H1 (cell line): ENCODE results near the gene FGFBP1. TPM values are rescaled to one million over a fixed set of nuclear protein-coding genes. Genes with fewer than 3 reads are reported as not detected.

Experiments
- CTCF ChIA-PET: fragments of 300-600 bp; sonication (Branson Sonifier 250); formaldehyde crosslinking; loops from one replicate; lab custom pipeline; 2021; ENCODE audit not compliant: partially characterized antibody; lab: Charles Lee
- POLR2A ChIA-PET: fragments of 300-600 bp; sonication (Branson Sonifier 250); formaldehyde crosslinking; loops from one replicate; lab custom pipeline; 2021; ENCODE audit warnings: inconsistent platforms; ENCODE audit not compliant: partially characterized antibody; lab: Charles Lee
- DNase-seq, 2 experiments: peaks; one replicate each; pipeline versions ENCODE4 v3.0.0 to v3.0.0-alpha.2; 2010 to 2022; ENCODE audit warnings: low spot score in 2 of 2, low read depth in 1 of 2, mixed read lengths in 1 of 2
- FAIRE-seq: peaks from 2 replicates; lab custom pipeline; 2011; peaks lifted over from hg19 to GRCh38; lab: Jason Lieb, UNC
- H2AFZ ChIP-seq: 2 replicates; pipeline ENCODE4 v1.8.1; 2012; ENCODE audit warnings: low read length, inconsistent platforms
- H2AK5ac ChIP-seq: 2 replicates; pipeline ENCODE4 v1.6.1; 2013; ENCODE audit warnings: low read depth, low read length
- H2BK120ac ChIP-seq: replicated peaks from 2 replicates; pipeline ENCODE3; 2013; ENCODE audit warnings: low read depth, low read length, inconsistent platforms
- H2BK12ac ChIP-seq: 2 replicates; pipeline ENCODE4 v1.6.1; 2013; ENCODE audit warnings: low read depth, low read length
- H2BK15ac ChIP-seq: 2 replicates; pipeline ENCODE4 v1.6.1; 2013; ENCODE audit warnings: low read length
- H2BK20ac ChIP-seq: 2 replicates; pipeline ENCODE4 v1.6.1; 2013; ENCODE audit warnings: low read length
- H2BK5ac ChIP-seq: 2 replicates; pipeline ENCODE4 v1.6.1; 2013; ENCODE audit warnings: low read depth, low read length
- H3K14ac ChIP-seq: 2 replicates; pipeline ENCODE4 v1.6.1; 2013; ENCODE audit warnings: inconsistent platforms; ENCODE audit not compliant: insufficient read length
- H3K18ac ChIP-seq: 2 replicates; pipeline ENCODE4 v1.6.1; 2013; ENCODE audit warnings: low read length; ENCODE audit errors: extremely low read depth
- H3K23ac ChIP-seq: 2 replicates; pipeline ENCODE4 v1.6.1; 2013; ENCODE audit warnings: inconsistent platforms; ENCODE audit not compliant: insufficient read length
- H3K23me2 ChIP-seq: 2 replicates; pipeline ENCODE4 v1.6.1; 2013; ENCODE audit warnings: low read depth, low read length
- H3K27ac ChIP-seq: 2 replicates; pipeline ENCODE4 v1.6.1; 2011; ENCODE audit warnings: low read depth, low read length, inconsistent platforms
- H3K27me3 ChIP-seq, 4 experiments: replicated peaks in 1 of 4; 1 replicate in 1 of 4; 2 replicates in 3 of 4; pipeline versions ENCODE4 v1.6.1 to v1.8.1; 2011 to 2013; ENCODE audit warnings: low read length in 3 of 4, mild to moderate bottlenecking in 3 of 4, inconsistent platforms in 2 of 4, mixed read lengths in 2 of 4, moderate library complexity in 1 of 4; ENCODE audit not compliant: control insufficient read depth in 3 of 4, insufficient read depth in 3 of 4; ENCODE audit errors: extremely low read depth in 1 of 4
- H3K36me3 ChIP-seq, 4 experiments: 2 replicates each; pipeline versions ENCODE4 v1.6.1 to v1.8.1; 2011 to 2013; ENCODE audit warnings: mild to moderate bottlenecking in 4 of 4, low read length in 3 of 4, moderate library complexity in 2 of 4, control low read depth in 1 of 4, inconsistent platforms in 1 of 4; ENCODE audit not compliant: insufficient read depth in 4 of 4, control insufficient read depth in 2 of 4
- H3K4ac ChIP-seq: replicated peaks from 2 replicates; pipeline ENCODE3; 2013; ENCODE audit warnings: low read length, low read depth, mixed read lengths, inconsistent platforms; ENCODE audit not compliant: insufficient read length
- H3K4me1 ChIP-seq, 4 experiments: replicated peaks in 1 of 4; 1 replicate in 1 of 4; 2 replicates in 3 of 4; pipeline versions ENCODE4 v1.6.1 to v1.8.1; 2011 to 2013; ENCODE audit warnings: low read length in 3 of 4, inconsistent platforms in 2 of 4, mixed read lengths in 1 of 4; ENCODE audit not compliant: insufficient read depth in 4 of 4, control insufficient read depth in 3 of 4
- H3K4me2 ChIP-seq, 2 experiments: 2 replicates each; pipeline versions ENCODE4 v1.6.1 to v1.8.1; 2011 to 2013; ENCODE audit warnings: low read depth in 2 of 2, low read length in 2 of 2, control low read depth in 1 of 2, inconsistent platforms in 1 of 2, mild to moderate bottlenecking in 1 of 2; ENCODE audit not compliant: insufficient read depth in 1 of 2
- H3K4me3 ChIP-seq, 4 experiments: fragments of 200-600, 300-600 bp in 1 of 4; sonication (generic), shearing (Covaris generic), sonication (Bioruptor Twin) in 1 of 4; 2 replicates each; pipeline versions ENCODE4 v1.5.1 to v1.8.1; 2011 to 2016; ENCODE audit warnings: low read length in 4 of 4, low read depth in 3 of 4, control low read depth in 2 of 4, inconsistent platforms in 2 of 4, mild to moderate bottlenecking in 2 of 4, mixed read lengths in 1 of 4, moderate library complexity in 1 of 4; ENCODE audit not compliant: insufficient read depth in 2 of 4; ENCODE audit errors: extremely low read depth in 1 of 4
- H3K56ac ChIP-seq: replicated peaks from 2 replicates; pipeline ENCODE3; 2013; ENCODE audit warnings: low read depth, mild to moderate bottlenecking, mixed read lengths, low read length, inconsistent platforms; ENCODE audit not compliant: insufficient read length
- H3K79me1 ChIP-seq: 2 replicates; pipeline ENCODE4 v1.6.1; 2013; ENCODE audit warnings: low read depth, low read length, control low read depth
- H3K79me2 ChIP-seq, 2 experiments: 2 replicates each; pipeline versions ENCODE4 v1.6.1 to v1.8.1; 2012 to 2013; ENCODE audit warnings: low read length in 2 of 2, mild to moderate bottlenecking in 2 of 2, inconsistent platforms in 1 of 2; ENCODE audit not compliant: insufficient read depth in 2 of 2, control insufficient read depth in 1 of 2
- H3K9ac ChIP-seq, 4 experiments: replicated peaks in 1 of 4; 1 replicate in 1 of 4; 2 replicates in 3 of 4; pipeline versions ENCODE4 v1.6.1 to v1.8.1; 2011 to 2013; ENCODE audit warnings: low read depth in 3 of 4, low read length in 3 of 4, control low read depth in 2 of 4, mild to moderate bottlenecking in 2 of 4, moderate library complexity in 2 of 4, inconsistent platforms in 1 of 4; ENCODE audit errors: extremely low read depth in 1 of 4
- H3K9me3 ChIP-seq, 2 experiments: 2 replicates each; pipeline versions ENCODE4 v1.6.1 to v1.8.1; 2012 to 2013; ENCODE audit warnings: mild to moderate bottlenecking in 2 of 2, moderate library complexity in 2 of 2, control low read depth in 1 of 2, inconsistent platforms in 1 of 2, low read depth in 1 of 2, low read length in 1 of 2, mixed read lengths in 1 of 2; ENCODE audit not compliant: insufficient read depth in 2 of 2
- H4K20me1 ChIP-seq, 2 experiments: replicated peaks in 1 of 2; 2 replicates each; pipeline versions ENCODE3 to v1.8.1; 2011 to 2013; ENCODE audit warnings: inconsistent platforms in 2 of 2, low read length in 2 of 2, mild to moderate bottlenecking in 1 of 2; ENCODE audit not compliant: insufficient read depth in 2 of 2, control insufficient read depth in 1 of 2
- H4K5ac ChIP-seq: 2 replicates; pipeline ENCODE4 v1.6.1; 2013; ENCODE audit warnings: low read length, low read depth, mixed read lengths, inconsistent platforms; ENCODE audit not compliant: insufficient read length
- H4K8ac ChIP-seq: 2 replicates; pipeline ENCODE4 v1.8.0; 2013; ENCODE audit warnings: mild to moderate bottlenecking, moderate library complexity, low read length, inconsistent platforms; ENCODE audit not compliant: insufficient read depth; ENCODE audit errors: extremely low read depth
- H4K91ac ChIP-seq: replicated peaks from 2 replicates; pipeline ENCODE3; 2013; ENCODE audit warnings: low read length, mixed read lengths, inconsistent platforms; ENCODE audit not compliant: insufficient read length
- BACH1 ChIP-seq: IDR thresholded peaks from 2 replicates; pipeline ENCODE4 v1.6.1; 2012; ENCODE audit warnings: low read length, improper control_type of control experiment
- BRCA1 ChIP-seq: IDR thresholded peaks from 2 replicates; pipeline ENCODE4 v1.6.1; 2012; ENCODE audit warnings: low read depth, low read length, improper control_type of control experiment
- CBX5 ChIP-seq: fragments of 300-800, 300-1000 bp; sonication (generic); IDR thresholded peaks from 2 replicates; pipeline ENCODE4 v1.7.1; 2016; ENCODE audit warnings: antibody characterized with exemption, low read length, low read depth
- CTCF ChIP-seq, 3 experiments: IDR thresholded peaks; 1 replicate in 2 of 3; 2 replicates in 1 of 3; pipeline versions ENCODE4 v1.5.1 to v1.6.1; 2011; ENCODE audit warnings: low read length in 3 of 3, mild to moderate bottlenecking in 3 of 3, inconsistent platforms in 2 of 3, low read depth in 1 of 3, moderate library complexity in 1 of 3; ENCODE audit not compliant: insufficient read depth in 1 of 3; ENCODE audit errors: control extremely low read depth in 1 of 3
- EP300 ChIP-seq, 2 experiments: IDR thresholded peaks; 1 replicate in 1 of 2; 2 replicates in 1 of 2; pipeline ENCODE4 v1.6.1; 2011 to 2012; ENCODE audit warnings: low read depth in 2 of 2, low read length in 2 of 2, mild to moderate bottlenecking in 2 of 2, borderline replicate concordance in 1 of 2, inconsistent platforms in 1 of 2, moderate library complexity in 1 of 2
- FOSL1 ChIP-seq: IDR thresholded peaks from 2 replicates; pipeline ENCODE4 v1.6.1; 2011; ENCODE audit warnings: mild to moderate bottlenecking, low read depth, low read length, moderate library complexity; ENCODE audit not compliant: insufficient read depth
- KDM5A ChIP-seq: fragments of 200-600 bp; IDR thresholded peaks from 2 replicates; pipeline ENCODE4 v1.7.1; 2012; ENCODE audit warnings: mild to moderate bottlenecking, low read length, inconsistent platforms, mixed read lengths
- POLR2AphosphoS5 ChIP-seq: IDR thresholded peaks from 2 replicates; pipeline ENCODE4 v1.6.1; 2011; ENCODE audit warnings: low read depth, low read length
- SAP30 ChIP-seq: fragments of 300-600 bp; sonication (generic); IDR thresholded peaks from 2 replicates; pipeline ENCODE4 v1.7.1; 2012; ENCODE audit warnings: low read length, moderate library complexity, mild to moderate bottlenecking, inconsistent platforms; ENCODE audit not compliant: insufficient read depth, insufficient replicate concordance
- SRF ChIP-seq: IDR thresholded peaks from 2 replicates; pipeline ENCODE4 v1.6.1; 2011; ENCODE audit warnings: mild to moderate bottlenecking, low read depth, low read length, moderate library complexity
- WGBS, 2 experiments: shearing (Covaris generic) in 1 of 2; methylation state at CpG; one replicate each; pipeline versions ENCODE4 v1.1.6 to v1.1.7; 2013 to 2015; ENCODE audit warnings: low lambda C conversion rate in 2 of 2, mixed read lengths in 2 of 2, inconsistent platforms in 1 of 2, low coverage in 1 of 2, missing lambda C conversion rate in 1 of 2; ENCODE audit not compliant: insufficient replicate concordance in 2 of 2, insufficient coverage in 1 of 2, insufficient read length in 1 of 2; ENCODE audit errors: extremely low coverage in 1 of 2, missing lambda C conversion rate in 1 of 2; 5-methylcytosine and 5-hydroxymethylcytosine counted together
- polyA plus RNA-seq, 7 experiments: library from polyadenylated mRNA; depleted of rRNA in 3 of 7; stranded (reverse) in 5 of 7; unstranded in 2 of 7; fragments of >200 nt in 5 of 7; fragments of 200-250 nt in 2 of 7; gene quantifications; 1 replicate in 5 of 7; 2 replicates in 1 of 7; 4 replicates in 1 of 7; pipeline versions ENCODE4 v1.2.1 to v1.2.3, GENCODE V29; 2011 to 2013; ENCODE audit warnings: missing spikeins in 2 of 7, mixed read lengths in 2 of 7
- total RNA-seq: library from RNA; stranded (reverse); fragmentation: NEBNext Ultra II Directional; extraction: Animal tissue kit (Norgen Biotek cat#: 25700); gene quantifications from 2 replicates; pipeline ENCODE4 v1.2.1, GENCODE V29; 2021

Gene FGFBP1
- total and polyA plus RNA-seq, 2 of the 8 experiments (the other 6 are each of a cell fraction or from before 2014, with no cell fraction given), result 0.17 to 0.20 TPM

GRCh38 chr4:15945516-15945915 is 7.0 kb upstream of the FGFBP1 start:
- Histone ChIP-seq H4K8ac (no peak overlapping the region), H4K91ac (no peak overlapping the region), H3K4ac (no peak overlapping the region), H3K4me3 (no peak overlapping the region), H2BK120ac (no peak overlapping the region), H3K9ac (no peak overlapping the region), H2AK5ac (no peak overlapping the region), H3K79me1 (no peaks in the 10 kb centered on the region), H3K36me3 (no peaks in the 10 kb centered on the region), H3K79me2 (no peaks in the 10 kb centered on the region), H4K20me1 (peaks cover 0 to under 1% of the 10 kb centered on the region in 2 experiments), H2BK15ac (no peak overlapping the region), H2BK12ac (no peak overlapping the region), H2BK5ac (no peak overlapping the region), H3K56ac (no peak overlapping the region), H3K14ac (no peak overlapping the region), H3K4me1 (no peaks in the 10 kb centered on the region), H3K23ac (no peak overlapping the region), H3K9me3 (no peaks in the 10 kb centered on the region), H4K5ac (no peak overlapping the region), H3K27me3 (no peaks in the 10 kb centered on the region), H3K23me2 (0 out of 2 replicates have a peak, but pooled peaks cover under 1% of the 10 kb centered on the region), H3K27ac (no peak overlapping the region), H2AFZ (no peak overlapping the region), H3K18ac (no peak overlapping the region), H3K4me2 (no peak overlapping the region), H2BK20ac (no peak overlapping the region)
- 89% methylated on average over 1 of the region's 1 CpG; no CpG with 5 or more reads in 1 of the 2 experiments for WGBS, 2 experiments
- DNase-seq, result no peak
- ChIA-PET POLR2A (no interaction called here), CTCF (interaction anchor here (3.0 to 3.1 kb wide), 3 partner anchors 10 to 140 kb away, joined by 8 to 15 read pairs (median 11); no protein-coding TSS in a partner anchor)
- TF ChIP-seq CBX5 (no peak), SRF (no peak), CTCF (IDR thresholded peaks at IDR 0.05; ENCODE audit: control extremely low read depth in 1 of 3, insufficient read depth in 1 of 3, low read depth in 1 of 3, low read length in 3 of 3) (no peak), EP300 (IDR thresholded peaks at IDR 0.05; ENCODE audit: borderline replicate concordance in 1 of 2, low read depth in 2 of 2, low read length in 2 of 2) (no peak), KDM5A (no peak), BACH1 (no peak), POLR2AphosphoS5 (no peak), FOSL1 (no peak), BRCA1 (no peak), SAP30 (no peak)
- FAIRE-seq, result no peak
